C4-2B (cell line): ENCODE data around the gene SLCO4A1.

ENCODE experiments used
- H3K27ac ChIP-seq: fragments of 450-650 bp; 2 replicates; pipeline ENCODE4 v1.5.1; 2017
- CTCF ChIP-seq: fragments of 450-650 bp; conservative IDR thresholded peaks from 2 replicates; pipeline ENCODE4 v1.5.1; 2017; ENCODE audit warnings: mild to moderate bottlenecking
- ZFX ChIP-seq: fragments of 450-650 bp; IDR thresholded peaks from 2 replicates; pipeline ENCODE4 v1.6.1; 2017

SLCO4A1 gene

GRCh38 chr20:62702895-62703852, 60.9 kb downstream of the SLCO4A1 start:
- TF ChIP-seq CTCF: no peak
- no peak for TF ChIP-seq ZFX
- no peak overlapping the region for H3K27ac ChIP-seq

- TF ChIP-seq ZFX (no peak), CTCF (no peak)
- H3K27ac ChIP-seq: no peak overlapping the region
Observed at GRCh38 chr20:62703853-62704228, 61.5 kb downstream of the SLCO4A1 start.

- H3K27ac ChIP-seq: no peak overlapping the region
Observed at GRCh38 chr20:62704341-62704948, 62.1 kb downstream of the SLCO4A1 start.

GRCh38 chr20:62705627-62706026, 63.3 kb downstream of the SLCO4A1 start:
- TF ChIP-seq ZFX (no peak), CTCF (no peak)
- no peak overlapping the region for H3K27ac ChIP-seq

More at GRCh38 chr20:62704341-62704948, 62.1 kb downstream of the SLCO4A1 start:
- no peak for TF ChIP-seq CTCF
- no peak for TF ChIP-seq ZFX

GRCh38 chr20:62706344-62706743, 64.0 kb downstream of the SLCO4A1 start:
- H3K27ac ChIP-seq: no peak overlapping the region
- TF ChIP-seq CTCF: no peak
- TF ChIP-seq ZFX: no peak

GRCh38 chr20:62706857-62707256, 64.6 kb downstream of the SLCO4A1 start:
- no peak for TF ChIP-seq CTCF
- no peak for TF ChIP-seq ZFX
- no peak overlapping the region for H3K27ac ChIP-seq

GRCh38 chr20:62707276-62707920, 65.1 kb downstream of the SLCO4A1 start:
- TF ChIP-seq CTCF (no peak), ZFX (no peak)
- H3K27ac ChIP-seq: no peak overlapping the region
